NCI-H128 (cell line): ENCODE measurements around the gene TSBP1.

ENCODE experiments used
- DNase-seq: peaks from one replicate; lab custom pipeline; 2025; ENCODE audit not compliant: unreplicated experiment; lab: John Stamatoyannopoulos, UW

TSBP1 gene, protein sequence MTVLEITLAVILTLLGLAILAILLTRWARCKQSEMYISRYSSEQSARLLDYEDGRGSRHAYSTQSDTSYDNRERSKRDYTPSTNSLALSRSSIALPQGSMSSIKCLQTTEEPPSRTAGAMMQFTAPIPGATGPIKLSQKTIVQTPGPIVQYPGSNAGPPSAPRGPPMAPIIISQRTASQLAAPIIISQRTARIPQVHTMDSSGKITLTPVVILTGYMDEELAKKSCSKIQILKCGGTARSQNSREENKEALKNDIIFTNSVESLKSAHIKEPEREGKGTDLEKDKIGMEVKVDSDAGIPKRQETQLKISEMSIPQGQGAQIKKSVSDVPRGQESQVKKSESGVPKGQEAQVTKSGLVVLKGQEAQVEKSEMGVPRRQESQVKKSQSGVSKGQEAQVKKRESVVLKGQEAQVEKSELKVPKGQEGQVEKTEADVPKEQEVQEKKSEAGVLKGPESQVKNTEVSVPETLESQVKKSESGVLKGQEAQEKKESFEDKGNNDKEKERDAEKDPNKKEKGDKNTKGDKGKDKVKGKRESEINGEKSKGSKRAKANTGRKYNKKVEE

DNA sequence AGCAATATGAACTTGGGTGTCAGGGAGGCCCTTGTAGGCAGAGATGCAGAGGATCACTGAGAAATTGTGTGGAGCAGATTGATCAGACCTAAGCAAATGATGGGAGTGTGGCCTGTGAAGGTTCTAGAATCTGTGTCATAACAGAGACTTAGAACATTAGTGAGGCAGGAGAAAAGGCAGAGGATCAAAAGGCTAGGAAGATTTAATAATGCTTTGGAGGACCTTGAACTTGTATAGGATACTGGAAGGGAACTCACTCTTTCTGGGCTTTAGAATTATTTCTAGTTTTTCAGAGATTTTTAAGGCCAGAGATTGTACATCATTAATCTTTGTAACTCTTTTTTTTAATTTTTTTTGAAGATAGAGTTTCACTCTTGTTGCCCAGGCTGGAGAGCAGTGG lies at the start of gene TSBP1:
TSBP1 (minus strand) TSS at position 101 of the 400 bp plus-strand sequence. CDS start 197 bp downstream, outside the sequence.
- DNase-seq = no peak

DNA sequence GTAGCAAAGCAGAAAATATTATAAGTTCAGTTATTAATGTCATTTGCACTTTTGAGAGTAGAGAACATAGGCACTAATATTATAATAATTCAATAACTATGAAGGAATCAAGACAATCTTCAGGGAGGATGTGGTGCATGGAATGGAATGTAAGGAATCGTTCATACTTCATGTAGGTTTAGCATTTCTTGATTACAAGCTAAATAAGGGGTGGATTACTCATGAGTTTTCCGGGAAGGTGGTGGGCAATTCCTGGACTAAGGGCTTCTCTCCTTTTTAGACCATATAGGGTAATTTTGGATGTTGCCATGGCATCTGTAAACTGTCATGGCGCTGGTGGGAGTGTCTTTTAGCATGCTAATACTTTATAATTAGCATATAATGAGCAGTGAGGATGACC lies 44.3 kb upstream of the TSBP1 start:
- no peak for DNase-seq

DNA sequence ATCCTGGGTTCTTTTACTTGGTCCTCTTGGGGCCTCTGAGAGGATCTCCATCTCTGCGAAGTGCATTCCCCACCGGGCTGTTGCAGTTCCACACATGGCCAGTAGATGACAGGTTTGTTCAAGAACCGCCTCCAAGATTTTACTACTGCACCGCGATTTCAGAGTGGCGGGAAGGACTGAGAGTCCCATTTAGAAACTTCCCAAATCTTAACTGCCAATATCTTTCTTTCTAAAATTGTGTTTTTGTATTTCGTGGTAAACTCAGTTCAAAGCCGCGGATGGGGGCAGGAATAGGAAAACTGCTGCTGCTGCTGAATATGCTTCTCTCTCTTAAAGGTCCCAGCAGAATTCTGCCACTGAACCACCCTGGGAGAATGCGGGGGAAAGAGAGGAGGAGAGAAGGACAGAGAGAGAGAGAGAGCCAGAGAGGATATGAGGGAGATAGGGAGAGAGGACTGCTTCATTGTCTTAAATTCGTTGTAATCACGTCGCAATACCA lies 43.9 kb upstream of the TSBP1 start:
- DNase-seq = no peak

DNA sequence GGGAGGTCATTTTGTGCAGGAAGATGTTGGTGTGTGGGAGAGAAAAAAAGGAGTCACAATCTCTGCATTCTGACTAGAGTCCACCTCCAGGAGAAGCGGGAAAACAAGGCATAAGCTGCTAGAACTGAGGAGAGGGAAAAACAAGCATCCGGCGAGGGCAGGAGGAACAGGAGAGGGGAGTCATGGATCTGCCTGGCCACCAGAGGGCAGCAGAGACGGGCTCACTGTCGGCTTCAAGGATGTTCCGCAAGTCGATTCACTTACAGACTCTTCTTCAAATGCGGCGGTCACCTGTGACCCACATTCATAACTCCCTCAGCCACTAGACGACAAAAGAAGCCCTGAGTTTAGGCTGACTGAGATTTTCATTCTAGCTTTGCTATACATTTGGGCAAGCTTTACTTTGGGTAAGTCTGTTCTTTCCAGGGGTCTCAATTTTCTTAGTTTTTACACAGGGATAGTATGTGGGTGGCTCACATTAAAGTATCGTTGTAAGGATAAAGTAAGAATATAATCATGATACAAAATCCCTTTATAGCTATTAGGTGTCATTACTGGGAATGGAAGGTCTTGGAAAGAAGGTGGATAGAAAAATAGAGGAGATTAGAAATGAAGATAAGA lies 41.8 kb upstream of the TSBP1 start:
- no peak for DNase-seq

DNA sequence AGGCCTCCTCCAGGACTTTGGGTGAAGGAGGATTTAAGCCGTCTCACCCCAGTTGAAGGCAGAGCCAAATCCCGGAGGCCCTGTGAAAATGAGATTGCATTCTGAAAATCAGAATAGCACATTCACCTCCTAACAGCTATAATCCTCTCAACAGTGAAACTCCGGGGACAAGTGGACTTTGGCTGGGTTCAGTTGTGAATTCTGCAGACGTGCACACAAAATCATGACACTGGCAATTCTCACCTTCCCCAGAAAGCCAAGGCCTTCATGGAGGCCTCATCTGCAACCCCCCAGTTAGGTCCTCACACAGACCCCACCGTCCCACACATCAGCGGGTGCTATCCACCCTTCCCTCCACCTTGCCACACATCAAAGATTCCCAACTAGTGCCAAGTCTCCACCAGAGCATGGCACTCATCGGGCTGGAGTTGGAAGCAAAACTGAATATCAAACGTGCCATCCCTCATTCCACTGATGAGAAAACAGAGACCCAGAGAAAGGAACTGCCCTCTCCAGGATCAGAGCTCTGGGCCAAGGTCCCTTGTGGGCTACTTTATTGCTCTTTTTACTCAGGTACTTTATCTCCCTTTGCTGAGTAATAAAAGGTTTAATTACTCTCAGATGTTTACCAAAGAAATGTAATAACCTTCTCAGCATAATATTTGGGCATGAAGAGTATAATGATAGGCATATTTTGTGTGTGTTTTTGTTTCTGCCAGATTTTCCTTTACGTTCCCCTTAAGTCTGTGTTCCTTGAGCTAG lies 40.0 kb upstream of the TSBP1 start:
- no peak for DNase-seq

DNA sequence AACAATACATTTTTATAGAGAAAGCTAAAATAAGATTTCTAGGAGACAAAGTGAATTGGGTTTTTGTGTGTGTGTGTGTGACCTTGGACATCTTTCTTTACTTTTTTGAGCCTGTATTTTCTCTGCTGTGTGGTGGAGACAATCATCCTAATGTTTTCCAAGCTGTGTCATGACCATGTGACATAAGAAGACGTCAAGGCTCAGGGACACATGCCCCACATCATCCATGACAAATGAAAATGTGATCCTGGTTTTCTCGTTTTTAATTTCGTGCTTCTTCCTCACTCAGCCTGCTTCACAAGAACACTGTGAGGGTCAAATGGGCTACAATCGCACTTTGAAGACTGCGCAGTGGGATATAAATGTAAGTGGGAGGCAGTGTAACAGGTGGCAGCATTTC lies 39.2 kb upstream of the TSBP1 start:
- DNase-seq = no peak

DNA sequence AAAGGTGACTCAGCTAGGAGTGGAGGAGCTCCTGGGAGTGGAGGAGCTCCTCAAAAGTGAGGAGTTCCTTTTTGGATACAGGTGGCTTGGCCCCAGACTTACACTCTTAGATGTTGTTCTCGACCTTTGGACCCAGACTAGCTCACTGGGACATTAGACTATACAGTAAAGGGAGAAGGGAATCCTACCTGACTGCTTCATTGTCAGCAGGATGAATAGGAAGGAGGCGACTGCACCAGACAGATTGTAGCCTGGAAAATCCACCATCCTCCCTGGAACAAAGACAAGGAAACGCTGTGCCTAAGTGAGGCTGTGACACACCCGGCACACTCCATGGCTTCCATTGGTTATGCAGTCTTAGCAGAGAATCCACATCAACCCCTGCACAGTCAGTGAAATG lies 35.2 kb upstream of the TSBP1 start, which contains the start of gene BTNL2:
BTNL2 (minus strand) TSS at position 325 of the 400 bp plus-strand sequence; CDS start at position 267, 58 bp downstream.
- no peak for DNase-seq

DNA sequence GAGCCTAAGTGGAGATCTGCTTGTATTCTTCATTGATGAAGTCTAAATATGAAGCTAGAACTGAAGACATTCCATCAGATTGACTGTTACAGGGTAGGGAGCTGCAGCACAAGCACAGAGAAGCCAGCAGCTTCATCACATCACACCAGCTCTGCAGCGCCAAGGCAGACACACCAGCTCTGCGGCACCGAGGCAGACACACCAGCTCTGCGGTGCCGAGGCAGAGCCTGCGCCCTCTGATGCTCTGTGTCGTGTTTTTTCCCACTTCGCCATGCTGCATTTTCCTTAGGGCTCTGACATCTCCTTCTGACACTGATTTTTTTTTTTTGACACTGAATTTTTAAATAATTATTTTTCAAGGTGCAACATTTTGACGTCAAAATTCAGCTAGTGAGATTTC lies 34.5 kb upstream of the TSBP1 start:
- no peak for DNase-seq

DNA sequence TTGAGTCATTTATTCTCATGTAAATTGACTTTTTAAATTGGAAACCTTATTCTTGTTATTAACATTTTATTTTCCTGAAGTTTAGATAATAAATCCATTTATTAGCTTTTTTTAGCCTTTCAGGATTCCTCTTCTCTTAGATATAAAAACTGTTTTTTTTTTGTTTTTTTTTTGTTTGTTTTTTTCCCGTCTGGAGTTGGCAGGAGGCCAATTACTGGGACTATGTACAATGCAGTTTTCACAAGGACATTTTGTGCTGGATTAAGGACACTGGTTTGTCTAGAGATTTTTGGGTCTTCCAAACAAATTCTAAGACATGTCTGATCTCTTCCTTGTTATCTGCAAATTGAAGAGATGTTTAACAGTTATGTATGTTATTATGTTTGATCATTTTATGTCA lies 34.0 kb upstream of the TSBP1 start:
- DNase-seq = no peak

DNA sequence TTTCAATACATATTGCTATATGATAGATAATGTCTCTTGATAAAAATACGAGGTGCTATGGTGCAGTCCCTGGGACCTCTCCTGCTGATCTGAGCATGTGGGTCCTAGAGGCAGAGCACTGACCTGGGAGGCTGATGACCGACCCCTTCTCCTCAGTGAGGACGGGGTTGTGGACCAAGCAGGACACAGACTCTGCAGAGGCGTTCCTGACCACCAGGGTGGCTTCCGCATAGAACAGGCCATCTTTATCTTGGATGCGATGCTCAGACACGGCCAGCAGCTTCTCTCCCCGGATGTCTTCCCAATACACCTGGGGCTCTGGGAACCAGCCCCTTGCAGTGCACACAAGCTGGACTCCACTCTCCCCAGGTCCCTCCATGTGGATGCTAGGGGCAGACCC lies 31.1 kb upstream of the TSBP1 start:
- DNase-seq = no peak

DNA sequence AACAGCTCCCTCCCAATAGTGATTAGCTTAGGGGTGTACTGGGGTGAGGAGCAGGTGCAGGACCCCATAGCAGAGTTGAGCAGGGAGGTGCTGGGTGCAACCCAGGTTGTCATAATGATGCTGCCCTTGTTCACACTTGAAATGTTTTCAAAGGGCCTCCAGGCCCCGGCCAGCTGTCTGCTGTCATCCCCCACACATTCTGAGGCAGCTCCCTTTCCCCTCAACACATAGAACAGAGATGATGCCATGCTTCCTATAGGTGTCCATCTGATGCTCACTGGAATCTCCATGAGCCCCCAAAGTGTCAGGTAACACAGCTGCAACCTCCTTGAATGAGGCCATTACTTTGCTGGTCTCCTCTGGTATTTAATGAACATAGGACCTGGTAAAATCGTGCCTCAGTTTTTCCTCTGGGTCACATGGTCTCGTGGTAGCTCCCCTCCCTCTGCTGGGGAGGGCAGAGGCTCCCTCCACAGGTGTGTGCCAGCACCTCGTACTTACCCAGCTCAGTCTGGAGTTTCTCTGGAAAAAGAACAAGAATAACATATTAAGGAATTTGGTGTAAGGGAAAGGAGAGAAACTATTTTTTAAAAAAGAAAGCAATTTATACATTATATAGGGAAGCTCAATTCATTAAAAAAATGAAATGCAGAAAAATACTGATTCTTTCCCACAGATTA lies 29.7 kb upstream of the TSBP1 start:
- DNase-seq = no peak

DNA sequence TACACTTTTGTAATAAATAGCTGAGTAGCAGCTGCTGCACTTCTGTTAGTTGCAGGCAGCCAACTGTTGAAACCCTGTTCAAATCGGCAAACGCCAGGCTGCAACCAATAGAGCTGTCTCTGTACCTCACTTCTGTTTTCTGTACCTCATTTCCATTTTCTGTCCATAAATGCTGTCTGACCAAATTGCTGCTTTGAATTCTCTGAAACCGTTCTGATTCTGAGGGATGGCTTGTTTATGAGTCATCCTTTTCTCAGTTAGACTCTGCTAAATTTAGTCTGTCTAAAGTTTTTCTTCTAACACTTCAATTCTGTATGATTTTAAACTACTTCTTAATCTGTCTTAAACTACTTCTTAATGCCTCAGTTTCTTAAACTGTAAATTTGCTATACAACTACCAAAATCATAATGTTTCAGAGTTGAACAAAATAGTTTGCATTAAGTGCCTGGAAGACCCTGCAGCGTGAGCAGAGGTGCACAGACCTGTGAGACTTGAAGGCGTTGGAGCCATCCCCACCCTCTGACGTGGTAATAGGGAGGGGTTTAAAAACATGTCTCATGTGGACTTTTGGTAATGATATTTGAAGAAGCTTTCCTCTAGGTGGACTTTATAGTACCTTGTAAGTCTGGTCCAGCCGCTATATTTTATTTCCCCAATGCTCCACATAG lies 25.7 kb upstream of the TSBP1 start:
- no peak for DNase-seq

DNA sequence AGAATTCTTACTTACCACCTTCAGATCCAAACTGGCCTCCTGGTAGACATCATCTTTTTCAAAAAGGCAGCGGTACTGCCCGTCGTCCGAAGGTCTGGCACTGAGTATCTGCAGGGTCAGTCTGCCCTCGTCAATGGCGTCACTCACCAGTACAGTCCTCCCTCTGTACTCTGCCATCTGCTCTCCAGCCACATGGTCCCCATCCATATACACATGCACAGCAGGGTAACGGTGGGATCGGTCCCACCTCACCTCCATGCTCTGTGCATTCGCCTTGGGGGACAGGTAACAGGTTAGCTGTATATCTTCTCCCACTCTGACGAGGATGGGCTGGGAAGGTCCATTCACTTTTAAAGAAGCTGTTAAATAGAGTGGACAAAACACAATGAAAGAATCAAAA lies 24.3 kb upstream of the TSBP1 start:
- DNase-seq = no peak

DNA sequence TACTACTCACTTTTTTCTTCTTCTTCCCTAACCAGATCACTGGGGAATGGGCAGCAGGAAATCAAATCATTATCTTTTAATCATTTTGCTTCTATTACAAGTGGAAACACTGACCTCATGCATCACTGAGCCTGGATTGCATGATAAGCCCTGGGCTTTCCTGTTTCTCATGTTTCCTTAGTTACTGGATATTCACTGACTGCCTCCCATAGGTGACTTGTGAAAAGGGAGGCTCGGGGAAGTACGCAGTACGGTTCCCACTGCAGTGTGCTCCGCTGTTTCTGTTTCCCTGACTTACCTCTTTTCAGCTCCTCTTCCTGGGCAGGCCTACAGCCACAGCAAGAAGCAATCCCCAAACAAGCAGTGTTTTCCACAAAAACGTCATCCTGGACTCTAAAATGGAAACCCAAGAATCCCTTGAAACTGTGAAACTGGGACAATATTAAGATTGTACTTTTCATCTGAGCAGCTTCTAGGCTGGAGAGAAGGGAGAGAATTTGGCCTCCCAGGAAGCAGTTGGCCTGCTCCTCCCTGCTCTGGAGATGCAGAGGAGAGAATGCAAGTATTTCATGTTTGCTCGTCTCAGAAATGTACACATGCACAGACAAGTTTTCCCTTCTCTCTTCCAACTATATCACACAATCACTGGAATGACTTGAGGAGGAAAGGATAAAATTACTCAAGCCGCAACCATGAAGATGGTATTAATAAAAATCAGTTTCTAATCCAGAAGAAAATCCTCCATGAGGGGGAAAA lies 22.1 kb upstream of the TSBP1 start:
- no peak for DNase-seq

DNA sequence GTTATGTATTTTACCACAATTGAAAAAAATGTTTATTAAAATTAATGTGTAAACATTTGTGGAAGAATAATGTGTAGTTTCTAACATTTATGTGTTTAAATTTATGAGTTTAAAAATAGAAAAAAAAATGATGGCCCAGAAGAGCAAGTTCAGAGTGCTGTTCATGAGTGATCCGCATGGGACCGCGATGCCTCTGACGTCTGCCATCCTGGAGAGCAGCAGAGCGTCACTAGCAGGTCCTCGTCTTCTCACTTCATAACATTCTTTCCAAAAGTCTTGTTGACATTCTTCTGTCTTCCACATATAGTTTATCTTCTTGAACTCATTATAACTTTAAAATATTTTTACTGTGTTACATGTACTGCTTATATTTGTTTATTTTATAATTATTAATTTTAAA lies 19.8 kb upstream of the TSBP1 start:
- no peak for DNase-seq

DNA sequence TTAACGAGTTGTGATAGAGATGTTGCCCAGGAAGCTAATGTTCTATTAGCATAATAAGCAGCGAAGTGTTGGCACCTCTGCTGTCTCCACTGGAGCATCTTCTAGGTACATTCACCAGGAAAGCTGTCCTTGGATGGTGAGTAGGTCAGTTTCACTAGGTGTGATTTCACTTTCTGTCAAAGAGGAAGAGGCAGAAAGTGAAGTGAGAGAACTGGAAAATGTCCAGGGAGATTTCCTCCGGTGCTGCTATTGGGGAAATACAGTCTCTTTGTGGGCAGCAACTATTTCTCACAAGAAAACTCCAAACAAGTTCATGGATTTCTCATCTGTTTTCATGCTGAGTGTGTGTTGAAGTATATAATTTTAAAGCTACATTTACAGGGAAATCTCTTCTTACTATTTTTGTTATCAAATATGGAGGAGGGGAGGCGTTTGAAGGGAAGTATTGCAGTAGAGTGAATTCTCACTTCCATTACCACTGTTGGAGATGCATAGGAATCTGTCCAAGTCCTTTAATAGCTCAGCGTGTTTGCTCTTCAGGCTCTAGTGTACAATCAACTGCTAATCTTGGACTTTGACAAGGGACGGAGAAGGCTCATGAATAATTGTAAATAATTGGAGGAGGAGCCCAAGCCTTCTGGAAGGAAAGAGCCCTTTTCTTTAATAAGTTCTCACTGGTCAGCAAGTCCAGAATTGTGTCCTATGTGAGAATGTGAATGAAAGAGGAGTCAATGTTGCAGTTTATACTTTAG lies 16.1 kb upstream of the TSBP1 start:
- DNase-seq = no peak

DNA sequence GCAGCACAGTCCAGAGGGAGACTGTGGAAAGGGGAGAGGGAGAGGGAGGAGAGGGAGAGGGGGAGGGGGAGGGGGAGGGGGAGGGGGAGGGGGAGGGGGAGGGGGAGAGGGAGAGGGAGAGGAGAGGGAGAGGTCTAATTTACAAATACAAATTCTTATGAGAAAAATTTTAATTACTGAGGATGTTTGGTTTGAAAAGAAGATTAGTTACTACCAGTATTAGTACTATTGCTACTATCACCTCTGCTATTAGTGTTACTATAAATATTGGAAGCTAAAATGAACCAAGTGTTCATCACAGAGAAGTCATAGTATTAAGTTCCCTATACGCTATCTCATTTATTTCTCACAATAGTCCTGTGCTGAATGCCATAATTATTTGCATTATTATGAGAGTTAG lies 14.3 kb upstream of the TSBP1 start:
- no peak for DNase-seq

DNA sequence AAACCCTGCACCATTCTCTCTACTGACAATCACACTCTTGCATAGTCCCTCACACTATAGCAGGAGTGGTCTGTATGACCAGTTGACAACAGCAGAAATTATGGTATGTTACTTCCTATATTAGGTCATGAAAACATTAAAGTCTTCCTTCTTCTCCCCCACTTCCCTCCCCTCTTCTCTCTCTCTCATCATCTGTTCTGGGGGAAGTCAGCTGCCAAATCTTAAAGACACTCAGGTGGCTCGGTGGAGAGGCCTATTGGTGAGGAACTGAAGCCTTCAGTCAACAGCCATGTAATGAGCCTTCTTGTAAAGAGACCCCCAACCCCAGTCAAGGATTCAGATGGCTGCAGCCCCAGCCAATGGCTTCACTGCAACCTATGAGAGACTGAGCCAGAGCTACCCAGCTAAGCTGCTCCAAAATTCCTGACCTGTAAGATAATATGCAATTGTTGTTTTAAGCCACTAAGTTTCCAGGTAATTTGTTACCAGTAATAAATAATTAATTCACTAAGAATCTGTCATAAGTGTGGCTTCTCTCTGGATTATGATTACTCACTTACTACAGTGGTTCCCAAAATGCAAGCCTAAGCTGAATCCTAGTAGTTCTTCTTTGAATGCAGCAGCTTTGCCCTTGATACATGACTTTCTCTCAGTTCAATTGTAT lies 11.2 kb upstream of the TSBP1 start:
- DNase-seq = no peak
